Hepatocyte (in vitro differentiated cells): ENCODE data around the gene M1AP. TPM values are rescaled to one million over a fixed set of nuclear protein-coding genes. Genes with fewer than 3 reads are reported as not detected.
A peak's percentile ranks its signal among the peaks of the same experiment; 100 is the strongest.

Source experiments
- DNase-seq: peaks from one replicate; pipeline ENCODE4 v3.0.0-alpha.2; 2016; ENCODE audit warnings: low spot score
- H2AFZ ChIP-seq: fragments of 200-600 bp; sonication (generic); 2 replicates; pipeline ENCODE4 v1.6.0; 2016; ENCODE audit warnings: antibody characterized with exemption, mild to moderate bottlenecking
- H3K27ac ChIP-seq: fragments of 200-600 bp; sonication (generic); 2 replicates; pipeline ENCODE4 v1.5.1; 2016; ENCODE audit warnings: mild to moderate bottlenecking
- H3K27me3 ChIP-seq: fragments of 200-600 bp; sonication (generic); 2 replicates; pipeline ENCODE4 v1.6.1; 2016
- H3K36me3 ChIP-seq: fragments of 200-600 bp; sonication (generic); replicated peaks from 2 replicates; pipeline ENCODE4 v1.5.1; 2016; ENCODE audit warnings: low read depth; ENCODE audit not compliant: insufficient read depth
- H3K4me1 ChIP-seq: fragments of 200-600 bp; sonication (generic); 2 replicates; pipeline ENCODE4 v1.5.1; 2016; ENCODE audit warnings: mild to moderate bottlenecking, moderate library complexity; ENCODE audit not compliant: insufficient read depth
- H3K4me2 ChIP-seq: fragments of 200-600 bp; sonication (generic); 2 replicates; pipeline ENCODE4 v1.6.0; 2016
- H3K4me3 ChIP-seq: fragments of 200-600 bp; sonication (generic); 2 replicates; pipeline ENCODE4 v1.5.1; 2016; ENCODE audit warnings: mild to moderate bottlenecking
- H3K79me2 ChIP-seq: fragments of 200-600 bp; sonication (generic); 2 replicates; pipeline ENCODE4 v1.6.0; 2017; ENCODE audit warnings: mild to moderate bottlenecking
- H3K9me2 ChIP-seq: fragments of 200-600 bp; sonication (generic); replicated peaks from 2 replicates; pipeline ENCODE4 v1.6.0; 2017; ENCODE audit warnings: mild to moderate bottlenecking; ENCODE audit not compliant: insufficient read depth
- H3K9me3 ChIP-seq: fragments of 200-600 bp; sonication (generic); 2 replicates; pipeline ENCODE4 v1.5.1; 2016; ENCODE audit warnings: low read depth, mild to moderate bottlenecking
- H4K20me1 ChIP-seq: fragments of 200-600 bp; sonication (generic); 2 replicates; pipeline ENCODE4 v1.6.0; 2016; ENCODE audit warnings: mild to moderate bottlenecking; ENCODE audit not compliant: insufficient read depth, poor library complexity, severe bottlenecking
- EZH2 ChIP-seq: fragments of 200-600 bp; sonication (generic); IDR thresholded peaks from 2 replicates; pipeline ENCODE4 v1.6.1; 2016; ENCODE audit warnings: antibody characterized with exemption, mild to moderate bottlenecking, borderline replicate concordance
- EZH2phosphoT487 ChIP-seq: fragments of 200-600 bp; sonication (generic); IDR thresholded peaks from one replicate; pipeline ENCODE4 v1.6.1; 2018; ENCODE audit warnings: antibody characterized with exemption, mild to moderate bottlenecking, low read depth, moderate library complexity; ENCODE audit not compliant: unreplicated experiment, severe bottlenecking
- WGBS: methylation state at CpG from one replicate; pipeline ENCODE4 v1.1.6; 2016; ENCODE audit warnings: low lambda C conversion rate; ENCODE audit errors: missing lambda C conversion rate; 5-methylcytosine and 5-hydroxymethylcytosine counted together
- polyA plus RNA-seq: library from polyadenylated mRNA; unstranded; fragments of >200 nt; fragmentation: Nextera tagmentation; extraction: Ambion mirVana; gene quantifications from 2 replicates; pipeline ENCODE4 v1.2.1, GENCODE V29; 2016
- total RNA-seq: library from RNA; depleted of rRNA; stranded (reverse); fragments of >200 nt; gene quantifications from 2 replicates; pipeline ENCODE4 v1.2.3, GENCODE V29; 2014
- TF ChIP-seq, protein P1 (sequence below): fragments of 200-600 bp; sonication (generic); IDR thresholded peaks from 2 replicates; pipeline ENCODE4 v1.5.1; 2016; ENCODE audit warnings: antibody characterized with exemption, mild to moderate bottlenecking; ENCODE audit not compliant: poor library complexity

The M1AP gene
- total and polyA plus RNA-seq, 2 experiments from 2014 or later: 0.30 to 0.70 TPM

DNA sequence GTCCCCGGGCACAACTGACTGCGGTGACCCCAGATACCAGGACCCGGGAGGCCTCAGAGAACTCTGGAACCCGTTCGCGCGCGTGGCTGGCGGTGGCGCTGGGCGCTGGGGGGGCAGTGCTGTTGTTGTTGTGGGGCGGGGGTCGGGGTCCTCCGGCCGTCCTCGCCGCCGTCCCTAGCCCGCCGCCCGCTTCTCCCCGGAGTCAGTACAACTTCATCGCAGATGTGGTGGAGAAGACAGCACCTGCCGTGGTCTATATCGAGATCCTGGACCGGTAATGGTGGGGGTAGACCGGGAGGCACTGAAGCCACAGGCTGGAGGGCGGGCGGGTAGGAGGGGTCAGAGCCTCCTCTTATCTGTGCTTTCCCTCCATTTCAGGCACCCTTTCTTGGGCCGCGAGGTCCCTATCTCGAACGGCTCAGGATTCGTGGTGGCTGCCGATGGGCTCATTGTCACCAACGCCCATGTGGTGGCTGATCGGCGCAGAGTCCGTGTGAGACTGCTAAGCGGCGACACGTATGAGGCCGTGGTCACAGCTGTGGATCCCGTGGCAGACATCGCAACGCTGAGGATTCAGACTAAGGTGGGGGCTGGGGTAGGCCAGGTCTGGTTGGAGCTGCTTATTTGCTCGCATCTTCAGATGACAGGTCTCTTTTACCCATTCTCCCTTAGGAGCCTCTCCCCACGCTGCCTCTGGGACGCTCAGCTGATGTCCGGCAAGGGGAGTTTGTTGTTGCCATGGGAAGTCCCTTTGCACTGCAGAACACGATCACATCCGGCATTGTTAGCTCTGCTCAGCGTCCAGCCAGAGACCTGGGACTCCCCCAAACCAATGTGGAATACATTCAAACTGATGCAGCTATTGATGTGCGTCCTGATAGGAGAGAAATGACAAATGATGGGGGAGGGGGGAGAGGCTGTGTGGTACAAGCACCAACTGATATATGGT lies 117.6 kb downstream of the M1AP start:
- no peaks in the 10 kb centered on the region for H3K4me1 ChIP-seq
- peak; percentile 48 for DNase-seq

DNA sequence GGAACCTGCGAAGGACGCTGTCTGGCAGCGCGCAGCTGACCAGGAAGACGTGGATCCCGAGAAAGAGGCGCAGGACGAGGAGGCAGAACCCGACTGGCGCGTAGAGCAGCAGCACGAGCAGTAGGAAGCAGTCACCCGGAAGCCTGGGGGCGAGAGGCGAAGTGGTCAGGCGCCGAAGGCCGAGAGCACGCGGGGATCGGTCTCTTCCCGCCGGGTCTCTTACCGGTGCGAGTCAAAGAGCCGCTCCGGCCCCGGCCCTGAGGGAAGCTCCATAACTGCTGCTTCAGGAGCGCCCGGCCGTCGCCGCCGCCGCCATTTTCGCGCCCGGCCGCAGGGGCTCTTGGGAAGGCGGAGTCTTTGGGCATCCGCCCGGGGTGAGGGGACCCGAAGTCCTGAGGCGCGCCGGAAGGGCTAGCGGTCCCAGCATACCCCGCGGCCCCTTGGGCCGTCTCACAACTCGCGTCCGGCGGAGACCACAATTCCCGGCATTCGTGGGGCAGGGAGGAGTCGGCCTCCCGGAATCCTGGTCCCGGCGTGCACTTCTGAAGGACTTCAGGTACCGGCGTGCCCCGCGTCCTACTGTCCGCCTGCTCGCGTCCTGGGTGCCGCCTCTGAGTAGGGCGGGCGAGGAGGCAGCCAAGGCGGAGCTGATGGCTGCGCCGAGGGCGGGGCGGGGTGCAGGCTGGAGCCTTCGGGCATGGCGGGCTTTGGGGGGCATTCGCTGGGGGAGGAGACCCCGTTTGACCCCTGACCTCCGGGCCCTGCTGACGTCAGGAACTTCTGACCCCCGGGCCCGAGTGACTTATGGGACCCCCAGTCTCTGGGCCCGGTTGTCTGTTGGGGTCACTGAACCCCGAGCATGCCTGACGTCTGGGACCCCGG lies 118.5 kb downstream of the M1AP start, which contains the start of the genes AUP1 and HTRA2:
AUP1 (minus strand) TSS at position 350 of the 882 bp plus-strand sequence; CDS start at position 273, 77 bp downstream.
HTRA2 (plus strand) TSS at position 577 of the 882 bp plus-strand sequence; CDS start at position 651, 74 bp downstream.
- Histone ChIP-seq H3K4me2 (peak within 1 kb of the TSS; percentile 97), H3K9me2 (no peaks in the 10 kb centered on the region), H3K4me1 (no peaks in the 10 kb centered on the region), H4K20me1 (peaks cover 7% of the 10 kb centered on the region), H3K36me3 (no peaks in the 10 kb centered on the region), H3K9me3 (no peaks in the 10 kb centered on the region), H3K27ac (peak within 1 kb of the TSS; percentile 89), H3K79me2 (peaks cover 32% of the 10 kb centered on the region), H3K27me3 (no peaks in the 10 kb centered on the region), H2AFZ (peak within 1 kb of the TSS; percentile 65), H3K4me3 (peak within 1 kb of the TSS; percentile 90)
- 1% methylated on average over 76 of the region's 87 CpGs for WGBS
- TF ChIP-seq EZH2: no peak
- no peak for TF ChIP-seq EZH2phosphoT487
- TF ChIP-seq, protein P1, sequence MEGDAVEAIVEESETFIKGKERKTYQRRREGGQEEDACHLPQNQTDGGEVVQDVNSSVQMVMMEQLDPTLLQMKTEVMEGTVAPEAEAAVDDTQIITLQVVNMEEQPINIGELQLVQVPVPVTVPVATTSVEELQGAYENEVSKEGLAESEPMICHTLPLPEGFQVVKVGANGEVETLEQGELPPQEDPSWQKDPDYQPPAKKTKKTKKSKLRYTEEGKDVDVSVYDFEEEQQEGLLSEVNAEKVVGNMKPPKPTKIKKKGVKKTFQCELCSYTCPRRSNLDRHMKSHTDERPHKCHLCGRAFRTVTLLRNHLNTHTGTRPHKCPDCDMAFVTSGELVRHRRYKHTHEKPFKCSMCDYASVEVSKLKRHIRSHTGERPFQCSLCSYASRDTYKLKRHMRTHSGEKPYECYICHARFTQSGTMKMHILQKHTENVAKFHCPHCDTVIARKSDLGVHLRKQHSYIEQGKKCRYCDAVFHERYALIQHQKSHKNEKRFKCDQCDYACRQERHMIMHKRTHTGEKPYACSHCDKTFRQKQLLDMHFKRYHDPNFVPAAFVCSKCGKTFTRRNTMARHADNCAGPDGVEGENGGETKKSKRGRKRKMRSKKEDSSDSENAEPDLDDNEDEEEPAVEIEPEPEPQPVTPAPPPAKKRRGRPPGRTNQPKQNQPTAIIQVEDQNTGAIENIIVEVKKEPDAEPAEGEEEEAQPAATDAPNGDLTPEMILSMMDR: no peak
- peak; percentile 99 for DNase-seq

More for the DNA sequence above, 117.6 kb downstream of the M1AP start:
- no peak for TF ChIP-seq EZH2phosphoT487
- TF ChIP-seq EZH2: no peak
- TF ChIP-seq, protein P1: no peak
- peaks cover 32% of the 10 kb centered on the region for H3K79me2 ChIP-seq
- peak overlapping the region; percentile 65 for H2AFZ ChIP-seq
- H3K27me3 ChIP-seq: no peaks in the 10 kb centered on the region
- WGBS: 7% methylated on average over 48 of the region's 54 CpGs
- H3K9me2 ChIP-seq: no peaks in the 10 kb centered on the region
- no peaks in the 10 kb centered on the region for H3K9me3 ChIP-seq
- peaks cover 7% of the 10 kb centered on the region for H4K20me1 ChIP-seq
- no peaks in the 10 kb centered on the region for H3K36me3 ChIP-seq
- peak overlapping the region; percentile 12 for H3K27ac ChIP-seq
- peak overlapping the region; percentile 94 for H3K4me2 ChIP-seq
- peak overlapping the region; percentile 90 for H3K4me3 ChIP-seq

DNA sequence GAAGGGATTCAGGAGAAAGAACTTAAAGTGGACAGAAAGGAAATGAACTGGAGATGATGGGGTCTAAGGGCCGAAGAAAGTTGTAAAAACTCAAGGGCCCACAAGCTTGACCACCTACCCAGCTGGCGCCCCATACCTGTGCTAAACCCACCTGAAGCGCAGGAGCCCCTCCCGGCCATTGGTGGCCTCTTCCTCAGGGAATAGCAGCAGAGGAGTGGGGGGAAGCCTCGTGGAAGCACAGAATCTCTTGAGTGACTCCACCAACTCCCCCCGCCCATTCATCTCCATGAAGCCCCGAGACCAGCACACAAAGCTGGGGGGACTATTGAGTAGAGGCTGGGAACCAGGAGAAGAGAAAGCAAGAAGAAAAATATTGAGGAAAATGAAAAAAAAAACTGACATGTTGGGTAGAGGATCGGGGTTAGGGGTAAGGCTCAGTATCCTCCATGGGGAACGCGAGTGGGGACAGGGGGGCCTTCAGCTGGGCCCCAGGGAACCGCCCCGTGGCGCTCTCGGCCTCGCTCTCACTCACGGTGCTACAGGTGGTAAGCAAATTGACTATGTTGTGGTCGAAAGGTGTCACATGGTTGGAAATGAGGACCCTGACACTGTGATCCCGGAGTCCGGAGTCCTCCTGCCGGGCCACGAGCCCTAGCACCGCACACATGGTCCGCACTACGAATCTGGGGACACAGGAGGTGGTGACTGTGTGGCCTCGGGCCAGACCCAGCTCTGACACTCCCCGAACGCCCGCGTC lies 119.4 kb downstream of the M1AP start:
- Histone ChIP-seq H3K9me2 (no peaks in the 10 kb centered on the region), H3K4me3 (peak overlapping the region; percentile 78)
- 17% methylated on average over 29 of the region's 29 CpGs for WGBS

More for the DNA sequence above, 119.4 kb downstream of the M1AP start:
- H2AFZ ChIP-seq: peak overlapping the region; percentile 42
- H3K27me3 ChIP-seq: no peaks in the 10 kb centered on the region
- H3K4me2 ChIP-seq: peak overlapping the region; percentile 97
- H3K79me2 ChIP-seq: peaks cover 32% of the 10 kb centered on the region
- no peak for DNase-seq
- TF ChIP-seq EZH2phosphoT487 (no peak), EZH2 (no peak)
- TF ChIP-seq, protein P1: no peak
- H3K36me3 ChIP-seq: no peaks in the 10 kb centered on the region
- peak overlapping the region; percentile 89 for H3K27ac ChIP-seq
- H3K9me3 ChIP-seq: no peaks in the 10 kb centered on the region
- H3K4me1 ChIP-seq: no peaks in the 10 kb centered on the region
- H4K20me1 ChIP-seq: peaks cover 7% of the 10 kb centered on the region
